Stimulated activated naive CD8-positive, alpha-beta T cell treated with anti-CD3 and anti-CD28 coated beads, Interleukin-15, Interleukin-2, amounts not matched to agents 100 ng/mL and 50 ng/mL, for 24 hours (primary cell): ENCODE measurements around the gene G6PC3.

ENCODE experiments used
- H3K27ac Mint-ChIP-seq: one replicate; pipeline ENCODE4 v1.8.0; 2021; ENCODE audit warnings: mild to moderate bottlenecking, mixed read lengths
- H3K27me3 Mint-ChIP-seq: one replicate; pipeline ENCODE4 v1.8.0; 2021; ENCODE audit warnings: mixed read lengths
- H3K36me3 Mint-ChIP-seq: one replicate; pipeline ENCODE4 v1.8.0; 2021; ENCODE audit warnings: low read depth, mixed read lengths
- H3K4me1 Mint-ChIP-seq: one replicate; pipeline ENCODE4 v1.8.0; 2021; ENCODE audit warnings: low read depth, mixed read lengths
- H3K4me3 Mint-ChIP-seq: one replicate; pipeline ENCODE4 v1.8.0; 2021; ENCODE audit warnings: mild to moderate bottlenecking, mixed read lengths
- H3K9me3 Mint-ChIP-seq: one replicate; pipeline ENCODE4 v1.8.0; 2021; ENCODE audit warnings: mixed read lengths

The G6PC3 gene

DNA sequence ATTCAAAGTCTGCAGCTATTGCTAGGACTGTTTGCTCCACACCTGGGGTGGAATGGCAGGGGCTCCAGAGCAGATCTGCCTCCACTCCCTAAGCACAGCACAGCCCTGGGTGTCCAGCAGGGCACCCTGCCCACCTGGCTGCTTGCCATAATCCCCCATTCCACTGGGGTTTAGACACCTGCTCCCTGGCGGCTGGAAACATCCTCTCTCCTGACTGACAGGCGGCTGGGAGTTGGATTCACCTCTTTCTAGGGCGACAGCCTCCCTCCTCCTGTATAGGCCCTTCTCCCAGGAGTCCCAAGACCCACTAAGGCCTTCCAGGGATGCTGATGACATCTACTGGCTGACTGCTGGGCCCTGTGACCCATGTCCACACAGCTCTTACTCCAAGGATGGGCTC is 34.9 kb downstream of the G6PC3 start:
- Mint-ChIP-seq H3K4me3 (no peak overlapping the region), H3K36me3 (no peaks in the 10 kb centered on the region), H3K9me3 (no peaks in the 10 kb centered on the region), H3K4me1 (no peaks in the 10 kb centered on the region), H3K27ac (no peak overlapping the region), H3K27me3 (no peaks in the 10 kb centered on the region)

- H3K9me3 Mint-ChIP-seq, result no peaks in the 10 kb centered on the region
- no peaks in the 10 kb centered on the region for H3K36me3 Mint-ChIP-seq
- H3K27ac Mint-ChIP-seq, result no peak overlapping the region
- H3K4me3 Mint-ChIP-seq, result no peak overlapping the region
- peaks cover 2% of the 10 kb centered on the region for H3K4me1 Mint-ChIP-seq
- no peaks in the 10 kb centered on the region for H3K27me3 Mint-ChIP-seq
Observed at GRCh38 chr17:44105941-44106340, 35.4 kb downstream of the G6PC3 start.

DNA sequence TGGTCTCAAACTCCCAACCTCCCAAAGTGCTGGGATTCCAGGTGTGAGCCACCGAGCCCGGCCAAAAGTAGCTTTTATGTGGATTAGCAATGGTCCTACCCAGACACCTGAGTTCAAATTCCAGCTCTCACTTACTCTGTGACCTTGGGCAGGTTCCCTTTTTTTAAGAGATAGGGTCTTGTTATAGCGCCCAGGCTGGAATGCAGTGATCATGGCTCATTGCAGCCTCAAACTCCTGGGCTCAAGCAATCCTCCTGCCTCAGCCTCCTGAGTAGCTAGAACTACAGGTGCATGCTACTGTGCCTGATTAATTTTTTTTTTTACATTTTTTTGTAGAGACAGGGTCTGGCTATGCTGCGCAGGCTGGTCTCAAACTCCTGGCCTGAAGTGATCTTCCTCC is 36.3 kb downstream of the G6PC3 start:
- no peaks in the 10 kb centered on the region for H3K27me3 Mint-ChIP-seq
- no peak overlapping the region for H3K4me3 Mint-ChIP-seq
- no peaks in the 10 kb centered on the region for H3K36me3 Mint-ChIP-seq
- no peak overlapping the region for H3K27ac Mint-ChIP-seq
- H3K9me3 Mint-ChIP-seq, result no peaks in the 10 kb centered on the region
- peaks cover 9% of the 10 kb centered on the region for H3K4me1 Mint-ChIP-seq

DNA sequence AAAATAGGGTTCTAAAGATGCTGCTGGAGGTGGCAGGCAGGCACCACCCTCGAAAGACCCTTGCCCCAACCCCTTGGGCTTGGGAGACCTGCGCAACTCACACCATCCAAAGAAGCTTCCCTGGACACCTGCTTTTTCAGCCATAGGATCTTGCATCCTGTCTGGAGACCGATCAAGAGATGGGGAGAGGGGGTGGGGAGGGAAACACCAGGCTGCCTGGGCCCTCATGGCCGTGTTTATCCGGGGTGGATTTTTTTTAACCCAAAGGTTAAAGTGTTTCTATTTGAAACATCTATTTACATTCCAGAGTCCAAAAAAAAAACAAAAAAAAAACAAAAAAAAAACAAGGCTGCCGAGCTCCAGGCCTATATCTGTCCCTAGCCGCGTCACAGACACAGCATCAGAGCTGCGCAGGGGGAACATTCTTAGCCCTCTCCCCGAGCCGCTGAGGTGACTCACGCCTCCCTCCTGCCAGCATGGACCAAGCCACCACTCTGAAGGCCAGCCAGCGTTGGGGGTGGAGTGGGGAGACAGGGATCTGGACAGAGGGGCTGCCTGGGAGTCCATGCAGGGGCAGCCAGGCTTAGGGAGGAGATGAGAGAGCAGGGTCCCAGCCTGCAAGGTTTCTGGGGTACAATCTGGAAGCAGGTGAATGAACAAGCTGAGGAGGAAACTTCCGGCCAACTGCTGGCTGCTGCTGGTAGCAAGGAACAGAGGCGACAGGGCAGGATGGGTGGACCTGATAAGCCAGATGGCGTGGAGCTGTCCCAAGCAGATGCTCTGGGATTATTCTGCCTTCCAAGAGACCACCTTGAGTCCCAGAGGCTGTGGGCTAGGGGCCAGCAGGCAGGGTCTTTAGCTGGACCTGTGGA is 38.1 kb downstream of the G6PC3 start:
- Mint-ChIP-seq H3K27ac (no peak overlapping the region), H3K4me1 (peaks cover 20% of the 10 kb centered on the region), H3K36me3 (no peaks in the 10 kb centered on the region), H3K27me3 (no peaks in the 10 kb centered on the region), H3K9me3 (no peaks in the 10 kb centered on the region), H3K4me3 (no peak overlapping the region)

GRCh38 chr17:44109312-44109630 is 38.7 kb downstream of the G6PC3 start:
- Mint-ChIP-seq H3K36me3 (no peaks in the 10 kb centered on the region), H3K27me3 (no peaks in the 10 kb centered on the region), H3K4me3 (no peak overlapping the region), H3K4me1 (peaks cover 20% of the 10 kb centered on the region), H3K9me3 (no peaks in the 10 kb centered on the region), H3K27ac (no peak overlapping the region)

GRCh38 chr17:44110011-44110686 is 39.6 kb downstream of the G6PC3 start:
- Mint-ChIP-seq H3K9me3 (no peaks in the 10 kb centered on the region), H3K36me3 (no peaks in the 10 kb centered on the region), H3K27ac (no peak overlapping the region), H3K27me3 (no peaks in the 10 kb centered on the region), H3K4me1 (peaks cover 20% of the 10 kb centered on the region), H3K4me3 (peak overlapping the region; percentile 51)

DNA sequence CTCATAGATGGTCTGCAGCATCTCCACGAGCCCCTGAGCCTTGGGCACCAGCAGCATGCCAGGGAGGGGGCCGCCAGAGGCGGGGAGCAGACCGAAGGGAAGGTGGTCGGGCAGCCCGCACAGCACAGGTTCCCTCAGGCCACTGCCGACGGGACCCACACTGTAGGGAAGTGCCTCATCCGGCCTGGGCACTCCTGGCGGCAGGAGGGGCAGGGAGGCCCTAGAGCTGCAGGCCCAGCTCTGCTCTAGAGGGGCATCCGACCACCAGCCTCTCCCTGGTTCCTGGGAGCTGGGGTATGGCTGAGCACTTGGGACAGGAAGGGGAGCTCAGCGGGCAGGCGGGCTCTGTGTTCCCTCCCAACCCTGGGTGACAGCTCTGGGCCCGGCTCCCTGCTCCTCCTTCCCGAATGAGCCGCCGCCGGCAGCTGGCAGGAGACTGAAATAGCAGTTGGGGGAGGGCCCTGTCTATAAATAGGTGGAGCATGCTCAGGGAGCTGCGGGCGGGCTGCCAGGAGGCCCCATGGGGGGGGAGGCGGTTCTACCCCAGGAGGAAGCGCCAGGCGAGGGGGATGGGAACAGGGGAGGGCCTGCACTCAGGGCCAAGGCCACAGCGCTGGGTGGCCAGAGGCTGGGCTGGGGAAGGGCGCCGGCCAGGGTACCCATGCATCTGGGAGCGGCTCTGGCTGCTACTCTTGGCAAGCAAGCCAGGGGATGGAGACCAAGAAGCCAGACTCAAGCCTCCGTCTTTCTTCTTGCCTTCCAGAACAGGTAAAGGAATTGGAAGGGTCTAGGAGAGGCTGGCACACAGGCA is 40.5 kb downstream of the G6PC3 start:
- Mint-ChIP-seq H3K4me3 (peak overlapping the region; percentile 51), H3K27me3 (no peaks in the 10 kb centered on the region), H3K36me3 (no peaks in the 10 kb centered on the region), H3K27ac (peak overlapping the region; percentile 55), H3K4me1 (peaks cover 20% of the 10 kb centered on the region), H3K9me3 (no peaks in the 10 kb centered on the region)

DNA sequence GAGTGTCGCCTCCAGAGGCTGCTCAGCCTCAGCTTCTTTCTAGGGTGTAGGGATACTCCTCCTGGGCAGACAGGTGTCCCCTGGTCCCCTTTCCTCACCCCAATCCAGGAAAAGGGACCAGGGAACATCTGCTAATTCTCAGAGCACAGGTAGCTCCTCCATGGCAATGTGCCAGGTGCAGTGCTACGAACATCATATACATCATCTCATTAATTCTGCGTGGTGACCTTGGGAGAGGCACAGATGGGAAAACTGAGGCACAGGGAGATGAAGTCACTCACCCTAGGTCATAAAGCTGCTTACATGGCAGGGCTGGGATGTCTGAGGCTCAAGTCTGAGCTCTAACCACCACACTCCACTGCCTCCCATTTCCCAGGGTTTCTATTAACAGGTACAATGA is 41.2 kb downstream of the G6PC3 start:
- Mint-ChIP-seq H3K27ac (peak overlapping the region; percentile 55), H3K4me3 (no peak overlapping the region)

DNA sequence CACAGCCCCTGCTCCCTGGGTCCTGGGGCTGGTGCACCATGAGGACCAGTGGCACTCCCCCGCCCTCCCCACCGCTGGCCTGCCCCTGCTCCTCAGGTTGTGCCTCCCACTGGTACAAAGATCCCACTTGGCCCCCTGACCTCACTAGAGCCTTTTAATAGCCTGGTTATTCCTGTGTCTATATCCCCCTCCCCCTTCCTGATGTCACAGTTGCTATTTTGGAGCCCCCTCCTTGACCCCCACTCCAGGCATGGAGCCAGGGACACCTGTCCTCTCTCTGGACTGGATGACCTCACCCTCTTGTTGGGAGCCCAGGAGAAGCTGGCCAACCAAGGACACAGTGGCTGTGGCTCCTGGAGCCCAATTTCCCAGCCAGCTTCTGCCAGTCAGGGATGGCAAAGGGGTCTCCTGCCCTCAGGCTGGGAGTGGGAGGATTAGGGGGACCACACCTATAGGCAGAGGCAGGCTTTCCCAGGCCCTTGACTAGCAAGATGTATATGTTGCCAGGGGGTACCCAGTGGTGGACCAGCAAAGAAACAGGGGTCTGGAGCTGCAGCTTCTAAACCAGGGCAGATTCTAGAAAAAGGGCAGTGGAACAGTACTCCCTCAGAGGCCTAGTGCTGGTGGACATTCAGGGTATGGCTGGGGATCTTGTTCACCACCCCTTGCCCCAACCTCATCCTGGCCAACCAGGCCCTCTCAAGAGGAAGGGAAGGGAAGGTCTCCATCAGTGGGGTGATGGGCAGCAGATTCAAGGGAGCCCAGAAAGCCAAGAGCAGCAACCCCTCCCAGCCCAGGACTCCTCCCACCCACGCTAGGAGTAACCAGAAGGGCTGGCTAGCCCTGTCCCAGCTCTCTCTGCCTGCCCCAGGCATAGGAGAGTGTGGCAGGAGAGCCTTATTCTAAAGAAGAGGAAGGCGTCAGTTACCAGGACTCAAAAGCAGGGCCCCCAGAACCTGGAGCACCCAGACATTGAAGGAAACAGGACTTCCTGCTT is 42.0 kb downstream of the G6PC3 start:
- H3K9me3 Mint-ChIP-seq, result no peaks in the 10 kb centered on the region
- no peak overlapping the region for H3K27ac Mint-ChIP-seq
- H3K27me3 Mint-ChIP-seq, result no peaks in the 10 kb centered on the region
- H3K36me3 Mint-ChIP-seq, result no peaks in the 10 kb centered on the region
- H3K4me3 Mint-ChIP-seq, result no peak overlapping the region
- peaks cover 20% of the 10 kb centered on the region for H3K4me1 Mint-ChIP-seq

More for the DNA sequence above, 41.2 kb downstream of the G6PC3 start:
- H3K27me3 Mint-ChIP-seq, result no peaks in the 10 kb centered on the region
- no peaks in the 10 kb centered on the region for H3K36me3 Mint-ChIP-seq
- peaks cover 20% of the 10 kb centered on the region for H3K4me1 Mint-ChIP-seq
- H3K9me3 Mint-ChIP-seq, result no peaks in the 10 kb centered on the region

DNA sequence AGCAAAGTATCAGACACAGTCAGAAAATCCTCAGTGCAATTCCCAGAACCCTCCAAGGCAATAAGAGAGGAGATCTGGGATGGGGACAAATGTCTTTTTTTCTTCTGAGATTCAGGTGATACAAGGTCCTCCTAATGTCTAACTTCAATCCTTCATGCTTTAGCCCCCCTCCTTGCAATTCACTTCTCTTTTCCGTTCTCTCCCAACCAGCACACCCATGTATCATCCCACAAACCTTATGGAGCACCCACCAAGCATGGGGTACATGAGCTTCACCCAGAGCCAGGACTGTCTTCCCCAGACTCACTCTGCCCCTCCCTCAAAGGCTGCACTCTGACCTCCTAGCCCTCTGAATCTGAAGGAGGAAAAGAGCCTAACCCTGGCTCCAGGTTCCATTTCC is 42.8 kb downstream of the G6PC3 start:
- no peaks in the 10 kb centered on the region for H3K36me3 Mint-ChIP-seq
- no peaks in the 10 kb centered on the region for H3K27me3 Mint-ChIP-seq
- no peak overlapping the region for H3K4me3 Mint-ChIP-seq
- peaks cover 20% of the 10 kb centered on the region for H3K4me1 Mint-ChIP-seq
- H3K9me3 Mint-ChIP-seq, result no peaks in the 10 kb centered on the region
- H3K27ac Mint-ChIP-seq, result peak overlapping the region; percentile 59

DNA sequence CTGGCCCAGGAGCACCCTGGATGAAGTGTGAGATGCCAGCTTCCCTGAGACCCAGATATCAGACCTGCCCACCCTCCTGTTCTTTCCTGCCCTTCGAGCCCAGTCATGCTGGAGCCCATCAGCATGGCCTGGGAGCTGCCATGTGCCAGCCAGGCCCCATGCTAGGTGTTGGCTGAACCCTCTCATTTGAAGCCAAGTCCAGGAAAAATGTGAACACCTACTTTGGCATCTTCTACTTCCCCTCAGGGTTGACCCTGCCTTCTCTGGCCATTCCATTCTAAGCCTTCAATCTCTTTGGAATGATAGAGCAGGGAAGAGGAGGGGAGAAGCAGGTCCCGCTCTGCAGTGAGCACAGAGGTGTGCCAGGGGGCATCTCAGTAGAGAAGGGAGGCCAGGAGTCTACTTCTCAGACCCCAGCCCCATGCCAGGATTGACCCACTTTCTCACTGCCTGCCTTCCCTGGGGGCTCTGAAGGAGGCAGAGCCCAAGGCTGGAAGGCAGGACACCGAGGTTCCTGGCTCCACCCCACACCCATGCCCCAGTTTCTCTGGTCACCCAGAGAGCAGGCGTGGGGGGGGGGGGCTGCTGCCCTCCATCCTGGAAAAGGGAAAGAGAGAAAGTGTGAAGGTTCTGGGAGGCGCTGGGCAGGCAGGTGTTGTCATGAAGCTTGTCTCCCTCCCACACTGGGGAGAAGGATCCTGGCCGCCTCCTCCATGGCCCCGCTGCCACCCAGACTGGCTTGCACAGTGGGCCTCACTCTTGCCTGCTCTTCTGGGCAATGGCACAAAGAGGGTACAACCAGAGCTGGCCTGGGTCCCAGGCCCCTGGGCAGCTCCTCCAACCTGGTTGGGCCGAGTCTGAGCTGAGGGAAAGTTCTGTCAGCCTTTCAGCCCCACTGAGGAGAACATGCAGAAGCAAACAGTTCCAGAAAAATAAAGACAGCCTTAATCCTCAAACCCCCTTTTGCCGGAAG is 43.6 kb downstream of the G6PC3 start:
- Mint-ChIP-seq H3K4me3 (no peak overlapping the region), H3K36me3 (no peaks in the 10 kb centered on the region), H3K27me3 (no peaks in the 10 kb centered on the region), H3K9me3 (no peaks in the 10 kb centered on the region), H3K4me1 (peaks cover 25% of the 10 kb centered on the region), H3K27ac (no peak overlapping the region)

GRCh38 chr17:44115585-44116415 is 45.3 kb downstream of the G6PC3 start:
- no peaks in the 10 kb centered on the region for H3K36me3 Mint-ChIP-seq
- H3K9me3 Mint-ChIP-seq, result no peaks in the 10 kb centered on the region
- no peaks in the 10 kb centered on the region for H3K27me3 Mint-ChIP-seq
- peaks cover 38% of the 10 kb centered on the region for H3K4me1 Mint-ChIP-seq
- H3K27ac Mint-ChIP-seq, result no peak overlapping the region
- H3K4me3 Mint-ChIP-seq, result no peak overlapping the region

- Mint-ChIP-seq H3K4me1 (peaks cover 36% of the 10 kb centered on the region), H3K27me3 (no peaks in the 10 kb centered on the region), H3K27ac (no peak overlapping the region)
Observed at GRCh38 chr17:44117351-44117750, 46.8 kb downstream of the G6PC3 start.

More at GRCh38 chr17:44117351-44117750, 46.8 kb downstream of the G6PC3 start:
- Mint-ChIP-seq H3K9me3 (no peaks in the 10 kb centered on the region), H3K36me3 (no peaks in the 10 kb centered on the region), H3K4me3 (no peak overlapping the region)
